LNCAP (cell line): ENCODE data around the gene PPP4R2.

Source experiments
- TF ChIP-seq, protein P1 (sequence below): fragments of 450-650 bp; IDR thresholded peaks from 2 replicates; pipeline ENCODE4 v1.5.1; 2017; ENCODE audit warnings: mild to moderate bottlenecking

PPP4R2 gene

GRCh38 chr3:73094951-73095350 is 98.3 kb downstream of the PPP4R2 start:
- TF ChIP-seq, protein P1, sequence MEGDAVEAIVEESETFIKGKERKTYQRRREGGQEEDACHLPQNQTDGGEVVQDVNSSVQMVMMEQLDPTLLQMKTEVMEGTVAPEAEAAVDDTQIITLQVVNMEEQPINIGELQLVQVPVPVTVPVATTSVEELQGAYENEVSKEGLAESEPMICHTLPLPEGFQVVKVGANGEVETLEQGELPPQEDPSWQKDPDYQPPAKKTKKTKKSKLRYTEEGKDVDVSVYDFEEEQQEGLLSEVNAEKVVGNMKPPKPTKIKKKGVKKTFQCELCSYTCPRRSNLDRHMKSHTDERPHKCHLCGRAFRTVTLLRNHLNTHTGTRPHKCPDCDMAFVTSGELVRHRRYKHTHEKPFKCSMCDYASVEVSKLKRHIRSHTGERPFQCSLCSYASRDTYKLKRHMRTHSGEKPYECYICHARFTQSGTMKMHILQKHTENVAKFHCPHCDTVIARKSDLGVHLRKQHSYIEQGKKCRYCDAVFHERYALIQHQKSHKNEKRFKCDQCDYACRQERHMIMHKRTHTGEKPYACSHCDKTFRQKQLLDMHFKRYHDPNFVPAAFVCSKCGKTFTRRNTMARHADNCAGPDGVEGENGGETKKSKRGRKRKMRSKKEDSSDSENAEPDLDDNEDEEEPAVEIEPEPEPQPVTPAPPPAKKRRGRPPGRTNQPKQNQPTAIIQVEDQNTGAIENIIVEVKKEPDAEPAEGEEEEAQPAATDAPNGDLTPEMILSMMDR, result no peak

- TF ChIP-seq, protein P1, result no peak
Measured at GRCh38 chr3:73096169-73096568, 99.6 kb downstream of the PPP4R2 start.

DNA sequence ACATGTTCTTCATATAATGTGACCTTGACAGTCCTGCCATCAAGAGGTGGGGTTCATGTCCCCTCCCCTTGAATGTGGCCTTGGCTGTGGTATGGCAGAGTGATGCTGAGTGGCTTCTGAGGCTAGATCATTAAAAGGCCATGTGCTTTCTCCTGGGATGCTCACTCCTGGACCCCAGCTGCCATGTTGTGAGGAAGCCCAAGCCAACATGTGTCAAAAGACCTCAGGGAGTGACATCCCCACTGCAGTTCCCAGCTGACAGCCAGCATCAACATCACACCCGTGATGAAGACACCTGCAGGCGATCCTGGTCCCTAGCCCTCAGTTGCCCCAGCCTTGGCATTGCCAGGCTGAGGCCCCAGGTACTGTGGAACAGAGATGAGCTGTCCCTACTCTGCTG is 101.4 kb downstream of the PPP4R2 start:
- TF ChIP-seq, protein P1, result no peak

GRCh38 chr3:73098873-73099272 is 102.3 kb downstream of the PPP4R2 start:
- TF ChIP-seq, protein P1, result no peak

GRCh38 chr3:73100741-73101559 is 104.3 kb downstream of the PPP4R2 start:
- TF ChIP-seq, protein P1, result peak; percentile 94

GRCh38 chr3:73101881-73102280 is 105.3 kb downstream of the PPP4R2 start:
- TF ChIP-seq, protein P1, result no peak

- TF ChIP-seq, protein P1, result no peak
Measured at GRCh38 chr3:73107215-73107614, 110.6 kb downstream of the PPP4R2 start.
